ENCODE results near the gene DNM3.

- TF ChIP-seq, protein P1, sequence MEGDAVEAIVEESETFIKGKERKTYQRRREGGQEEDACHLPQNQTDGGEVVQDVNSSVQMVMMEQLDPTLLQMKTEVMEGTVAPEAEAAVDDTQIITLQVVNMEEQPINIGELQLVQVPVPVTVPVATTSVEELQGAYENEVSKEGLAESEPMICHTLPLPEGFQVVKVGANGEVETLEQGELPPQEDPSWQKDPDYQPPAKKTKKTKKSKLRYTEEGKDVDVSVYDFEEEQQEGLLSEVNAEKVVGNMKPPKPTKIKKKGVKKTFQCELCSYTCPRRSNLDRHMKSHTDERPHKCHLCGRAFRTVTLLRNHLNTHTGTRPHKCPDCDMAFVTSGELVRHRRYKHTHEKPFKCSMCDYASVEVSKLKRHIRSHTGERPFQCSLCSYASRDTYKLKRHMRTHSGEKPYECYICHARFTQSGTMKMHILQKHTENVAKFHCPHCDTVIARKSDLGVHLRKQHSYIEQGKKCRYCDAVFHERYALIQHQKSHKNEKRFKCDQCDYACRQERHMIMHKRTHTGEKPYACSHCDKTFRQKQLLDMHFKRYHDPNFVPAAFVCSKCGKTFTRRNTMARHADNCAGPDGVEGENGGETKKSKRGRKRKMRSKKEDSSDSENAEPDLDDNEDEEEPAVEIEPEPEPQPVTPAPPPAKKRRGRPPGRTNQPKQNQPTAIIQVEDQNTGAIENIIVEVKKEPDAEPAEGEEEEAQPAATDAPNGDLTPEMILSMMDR (IDR thresholded peaks at IDR 0.05) = no peak
- TF ChIP-seq POLR2A (IDR thresholded peaks at IDR 0.05) = no peak
Measured at GRCh38 chr1:172272087-172272486, 430.8 kb downstream of the DNM3 start.

Data from lower leg skin (tissue), 3 donors.